Right lobe of liver (tissue), 4 donors: ENCODE results near the gene STX8.

Experiments used
- POLR2A ChIP-seq: fragments of 450-650 bp; IDR thresholded peaks from one replicate; pipeline ENCODE4 v1.6.1; 2017; ENCODE audit warnings: antibody characterized with exemption, mild to moderate bottlenecking
- TF ChIP-seq, protein P1 (sequence below), 4 donors: fragments of 200-600 bp in 3 of 4; fragments of 450-650 bp in 1 of 4; IDR thresholded peaks; one replicate each; pipeline versions ENCODE4 v1.5.1 to v1.8.0; 2016 to 2022; ENCODE audit warnings: antibody characterized with exemption in 4 of 4, mild to moderate bottlenecking in 2 of 4
- donor health status: DM: no; HTN: no; CAD: no.
- donor health status: DM: no; HTN: no; CAD: no.
- donor health status: DM: no; HTN: yes; CAD: no.

DNA sequence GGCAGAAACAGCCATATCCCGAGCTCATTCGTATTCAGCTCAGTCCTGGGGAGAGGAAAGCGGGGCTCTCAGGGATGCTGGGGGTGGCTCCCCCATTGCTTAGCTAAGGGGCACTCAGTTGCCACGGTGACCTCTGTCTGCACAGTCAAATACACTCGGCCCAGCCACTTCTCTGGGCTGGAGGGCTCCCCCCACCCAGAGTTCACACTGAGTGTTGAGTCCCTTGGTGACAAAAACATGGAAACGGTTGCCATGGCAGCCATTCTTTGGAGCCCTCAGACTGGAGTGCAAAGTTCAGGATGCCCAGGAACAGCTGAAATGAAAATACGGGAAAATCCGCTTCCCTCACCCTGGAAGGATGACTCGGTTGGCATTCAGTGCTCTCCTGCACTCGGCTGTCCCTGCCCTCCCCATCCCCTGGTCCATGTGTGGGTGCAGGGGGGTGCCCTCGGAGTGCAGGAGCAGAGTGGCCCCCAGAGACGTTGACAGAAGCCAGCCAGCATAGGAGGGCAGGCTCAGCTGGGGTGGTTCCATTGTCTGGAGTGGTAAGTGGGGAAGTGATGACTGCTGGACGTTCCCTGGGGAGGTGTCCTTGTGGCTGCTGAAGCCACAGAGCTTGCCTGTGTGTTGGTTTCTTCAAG, 337.8 kb downstream of the STX8 start:
- TF ChIP-seq, protein P1, sequence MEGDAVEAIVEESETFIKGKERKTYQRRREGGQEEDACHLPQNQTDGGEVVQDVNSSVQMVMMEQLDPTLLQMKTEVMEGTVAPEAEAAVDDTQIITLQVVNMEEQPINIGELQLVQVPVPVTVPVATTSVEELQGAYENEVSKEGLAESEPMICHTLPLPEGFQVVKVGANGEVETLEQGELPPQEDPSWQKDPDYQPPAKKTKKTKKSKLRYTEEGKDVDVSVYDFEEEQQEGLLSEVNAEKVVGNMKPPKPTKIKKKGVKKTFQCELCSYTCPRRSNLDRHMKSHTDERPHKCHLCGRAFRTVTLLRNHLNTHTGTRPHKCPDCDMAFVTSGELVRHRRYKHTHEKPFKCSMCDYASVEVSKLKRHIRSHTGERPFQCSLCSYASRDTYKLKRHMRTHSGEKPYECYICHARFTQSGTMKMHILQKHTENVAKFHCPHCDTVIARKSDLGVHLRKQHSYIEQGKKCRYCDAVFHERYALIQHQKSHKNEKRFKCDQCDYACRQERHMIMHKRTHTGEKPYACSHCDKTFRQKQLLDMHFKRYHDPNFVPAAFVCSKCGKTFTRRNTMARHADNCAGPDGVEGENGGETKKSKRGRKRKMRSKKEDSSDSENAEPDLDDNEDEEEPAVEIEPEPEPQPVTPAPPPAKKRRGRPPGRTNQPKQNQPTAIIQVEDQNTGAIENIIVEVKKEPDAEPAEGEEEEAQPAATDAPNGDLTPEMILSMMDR (IDR thresholded peaks at IDR 0.05) = no peak
- TF ChIP-seq POLR2A = no peak
